ENCODE data around the gene ZFPM1.
"Not testable (repeated sequence)": the region's sequence is repeated elsewhere in the genome, so short reads cannot be mapped to it uniquely, and the experiment has no call there.

ZFPM1 gene

GRCh38 chr16:88466949-88467348 is 13.9 kb downstream of the ZFPM1 start:
- no peaks in the 10 kb centered on the region for H3K9me3 ChIP-seq (ENCODE audit: control insufficient read depth, insufficient read depth, low read length)
- H3K36me3 ChIP-seq (ENCODE audit: control insufficient read depth, insufficient read depth, low read length): no peaks in the 10 kb centered on the region
- no peaks in the 10 kb centered on the region for H3K27me3 ChIP-seq (ENCODE audit: control insufficient read depth, insufficient read depth, low read length)
- H3K4me3 ChIP-seq (ENCODE audit: low read depth, low read length): no peak overlapping the region
- no peak overlapping the region for H3K9ac ChIP-seq (ENCODE audit: low read depth, low read length)
- H3K4me1 ChIP-seq (ENCODE audit: control insufficient read depth, insufficient read depth, low read length): peaks cover 4% of the 10 kb centered on the region

- Histone ChIP-seq H3K27me3 (ENCODE audit: control insufficient read depth, insufficient read depth, low read length) (no peaks in the 10 kb centered on the region), H3K4me3 (ENCODE audit: low read depth, low read length) (no peak overlapping the region), H3K9me3 (ENCODE audit: control insufficient read depth, insufficient read depth, low read length) (no peaks in the 10 kb centered on the region), H3K4me1 (ENCODE audit: control insufficient read depth, insufficient read depth, low read length) (no peaks in the 10 kb centered on the region), H3K9ac (ENCODE audit: low read depth, low read length) (no peak overlapping the region), H3K36me3 (ENCODE audit: control insufficient read depth, insufficient read depth, low read length) (no peaks in the 10 kb centered on the region)
Observed at GRCh38 chr16:88467541-88467944, 14.5 kb downstream of the ZFPM1 start.

GRCh38 chr16:88468275-88469129 is 15.4 kb downstream of the ZFPM1 start:
- Histone ChIP-seq H3K36me3 (ENCODE audit: control insufficient read depth, insufficient read depth, low read length) (no peaks in the 10 kb centered on the region), H3K9me3 (ENCODE audit: control insufficient read depth, insufficient read depth, low read length) (no peaks in the 10 kb centered on the region), H3K4me3 (ENCODE audit: low read depth, low read length) (no peak overlapping the region), H3K27me3 (ENCODE audit: control insufficient read depth, insufficient read depth, low read length) (no peaks in the 10 kb centered on the region), H3K9ac (ENCODE audit: low read depth, low read length) (no peak overlapping the region), H3K4me1 (ENCODE audit: control insufficient read depth, insufficient read depth, low read length) (no peaks in the 10 kb centered on the region)

GRCh38 chr16:88469615-88470395 is 16.7 kb downstream of the ZFPM1 start:
- H3K27me3 ChIP-seq (ENCODE audit: control insufficient read depth, insufficient read depth, low read length): no peaks in the 10 kb centered on the region
- no peak overlapping the region for H3K4me3 ChIP-seq (ENCODE audit: low read depth, low read length)
- H3K4me1 ChIP-seq (ENCODE audit: control insufficient read depth, insufficient read depth, low read length): no peaks in the 10 kb centered on the region
- H3K36me3 ChIP-seq (ENCODE audit: control insufficient read depth, insufficient read depth, low read length): no peaks in the 10 kb centered on the region
- H3K9me3 ChIP-seq (ENCODE audit: control insufficient read depth, insufficient read depth, low read length): no peaks in the 10 kb centered on the region
- no peak overlapping the region for H3K9ac ChIP-seq (ENCODE audit: low read depth, low read length)

GRCh38 chr16:88470396-88470680 is 17.3 kb downstream of the ZFPM1 start:
- H3K4me1 ChIP-seq (ENCODE audit: control insufficient read depth, insufficient read depth, low read length); H3K27me3 ChIP-seq (ENCODE audit: control insufficient read depth, insufficient read depth, low read length); H3K9me3 ChIP-seq (ENCODE audit: control insufficient read depth, insufficient read depth, low read length); H3K9ac ChIP-seq (ENCODE audit: low read depth, low read length); H3K4me3 ChIP-seq (ENCODE audit: low read depth, low read length); H3K36me3 ChIP-seq (ENCODE audit: control insufficient read depth, insufficient read depth, low read length): not testable (repeated sequence)

GRCh38 chr16:88470696-88471095 is 17.6 kb downstream of the ZFPM1 start:
- H3K36me3 ChIP-seq (ENCODE audit: control insufficient read depth, insufficient read depth, low read length); H3K4me3 ChIP-seq (ENCODE audit: low read depth, low read length); H3K9ac ChIP-seq (ENCODE audit: low read depth, low read length); H3K4me1 ChIP-seq (ENCODE audit: control insufficient read depth, insufficient read depth, low read length); H3K27me3 ChIP-seq (ENCODE audit: control insufficient read depth, insufficient read depth, low read length); H3K9me3 ChIP-seq (ENCODE audit: control insufficient read depth, insufficient read depth, low read length): not testable (repeated sequence)

GRCh38 chr16:88471115-88471514 is 18.0 kb downstream of the ZFPM1 start:
- no peaks in the 10 kb centered on the region for H3K4me1 ChIP-seq (ENCODE audit: control insufficient read depth, insufficient read depth, low read length)
- no peak overlapping the region for H3K4me3 ChIP-seq (ENCODE audit: low read depth, low read length)
- H3K36me3 ChIP-seq (ENCODE audit: control insufficient read depth, insufficient read depth, low read length): no peaks in the 10 kb centered on the region
- no peak overlapping the region for H3K9ac ChIP-seq (ENCODE audit: low read depth, low read length)
- H3K27me3 ChIP-seq (ENCODE audit: control insufficient read depth, insufficient read depth, low read length): no peaks in the 10 kb centered on the region
- no peaks in the 10 kb centered on the region for H3K9me3 ChIP-seq (ENCODE audit: control insufficient read depth, insufficient read depth, low read length)

GRCh38 chr16:88471575-88471974 is 18.5 kb downstream of the ZFPM1 start:
- Histone ChIP-seq H3K9me3 (ENCODE audit: control insufficient read depth, insufficient read depth, low read length) (no peaks in the 10 kb centered on the region), H3K4me1 (ENCODE audit: control insufficient read depth, insufficient read depth, low read length) (no peaks in the 10 kb centered on the region), H3K9ac (ENCODE audit: low read depth, low read length) (no peak overlapping the region), H3K27me3 (ENCODE audit: control insufficient read depth, insufficient read depth, low read length) (no peaks in the 10 kb centered on the region), H3K36me3 (ENCODE audit: control insufficient read depth, insufficient read depth, low read length) (no peaks in the 10 kb centered on the region), H3K4me3 (ENCODE audit: low read depth, low read length) (no peak overlapping the region)

- Histone ChIP-seq H3K27me3 (ENCODE audit: control insufficient read depth, insufficient read depth, low read length) (no peaks in the 10 kb centered on the region), H3K9ac (ENCODE audit: low read depth, low read length) (no peak overlapping the region), H3K4me1 (ENCODE audit: control insufficient read depth, insufficient read depth, low read length) (no peaks in the 10 kb centered on the region), H3K4me3 (ENCODE audit: low read depth, low read length) (no peak overlapping the region), H3K36me3 (ENCODE audit: control insufficient read depth, insufficient read depth, low read length) (no peaks in the 10 kb centered on the region), H3K9me3 (ENCODE audit: control insufficient read depth, insufficient read depth, low read length) (no peaks in the 10 kb centered on the region)
Observed at GRCh38 chr16:88472069-88472468, 19.0 kb downstream of the ZFPM1 start.

GRCh38 chr16:88472637-88473205 is 19.6 kb downstream of the ZFPM1 start:
- Histone ChIP-seq H3K9me3 (ENCODE audit: control insufficient read depth, insufficient read depth, low read length) (no peaks in the 10 kb centered on the region), H3K36me3 (ENCODE audit: control insufficient read depth, insufficient read depth, low read length) (no peaks in the 10 kb centered on the region), H3K4me3 (ENCODE audit: low read depth, low read length) (no peak overlapping the region), H3K4me1 (ENCODE audit: control insufficient read depth, insufficient read depth, low read length) (no peaks in the 10 kb centered on the region), H3K9ac (ENCODE audit: low read depth, low read length) (no peak overlapping the region), H3K27me3 (ENCODE audit: control insufficient read depth, insufficient read depth, low read length) (no peaks in the 10 kb centered on the region)

- H3K36me3 ChIP-seq (ENCODE audit: control insufficient read depth, insufficient read depth, low read length): no peaks in the 10 kb centered on the region
- H3K4me1 ChIP-seq (ENCODE audit: control insufficient read depth, insufficient read depth, low read length): no peaks in the 10 kb centered on the region
- no peak overlapping the region for H3K9ac ChIP-seq (ENCODE audit: low read depth, low read length)
- H3K27me3 ChIP-seq (ENCODE audit: control insufficient read depth, insufficient read depth, low read length): no peaks in the 10 kb centered on the region
- no peaks in the 10 kb centered on the region for H3K9me3 ChIP-seq (ENCODE audit: control insufficient read depth, insufficient read depth, low read length)
- H3K4me3 ChIP-seq (ENCODE audit: low read depth, low read length): no peak overlapping the region
Observed at GRCh38 chr16:88473666-88474534, 20.8 kb downstream of the ZFPM1 start.
